ENCODE results near the gene BRINP3. TPM values are rescaled to one million over a fixed set of nuclear protein-coding genes. Genes with fewer than 3 reads are reported as not detected.

The BRINP3 gene
- total RNA-seq, 2 donors from 2014 or later: 6.8 to 8.0 TPM

GRCh38 chr1:190259424-190259823, 218.2 kb downstream of the BRINP3 start:
- H3K27ac ChIP-seq: no peak overlapping the region
- H3K4me3 ChIP-seq: no peak overlapping the region
- no peaks in the 10 kb centered on the region for H3K4me1 ChIP-seq
- DNase-seq (ENCODE audit: low spot score): no peak
- H3K36me3 ChIP-seq: no peaks in the 10 kb centered on the region
- no peaks in the 10 kb centered on the region for H3K9me3 ChIP-seq
- TF ChIP-seq, protein P1, sequence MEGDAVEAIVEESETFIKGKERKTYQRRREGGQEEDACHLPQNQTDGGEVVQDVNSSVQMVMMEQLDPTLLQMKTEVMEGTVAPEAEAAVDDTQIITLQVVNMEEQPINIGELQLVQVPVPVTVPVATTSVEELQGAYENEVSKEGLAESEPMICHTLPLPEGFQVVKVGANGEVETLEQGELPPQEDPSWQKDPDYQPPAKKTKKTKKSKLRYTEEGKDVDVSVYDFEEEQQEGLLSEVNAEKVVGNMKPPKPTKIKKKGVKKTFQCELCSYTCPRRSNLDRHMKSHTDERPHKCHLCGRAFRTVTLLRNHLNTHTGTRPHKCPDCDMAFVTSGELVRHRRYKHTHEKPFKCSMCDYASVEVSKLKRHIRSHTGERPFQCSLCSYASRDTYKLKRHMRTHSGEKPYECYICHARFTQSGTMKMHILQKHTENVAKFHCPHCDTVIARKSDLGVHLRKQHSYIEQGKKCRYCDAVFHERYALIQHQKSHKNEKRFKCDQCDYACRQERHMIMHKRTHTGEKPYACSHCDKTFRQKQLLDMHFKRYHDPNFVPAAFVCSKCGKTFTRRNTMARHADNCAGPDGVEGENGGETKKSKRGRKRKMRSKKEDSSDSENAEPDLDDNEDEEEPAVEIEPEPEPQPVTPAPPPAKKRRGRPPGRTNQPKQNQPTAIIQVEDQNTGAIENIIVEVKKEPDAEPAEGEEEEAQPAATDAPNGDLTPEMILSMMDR (IDR thresholded peaks at IDR 0.05): no peak
- H3K27me3 ChIP-seq: no peaks in the 10 kb centered on the region

- H3K9me3 ChIP-seq: no peaks in the 10 kb centered on the region
- no peak overlapping the region for H3K4me3 ChIP-seq
- H3K27me3 ChIP-seq: no peaks in the 10 kb centered on the region
- H3K27ac ChIP-seq: no peak overlapping the region
- TF ChIP-seq, protein P1 (IDR thresholded peaks at IDR 0.05): no peak
- no peaks in the 10 kb centered on the region for H3K4me1 ChIP-seq
- no peaks in the 10 kb centered on the region for H3K36me3 ChIP-seq
- no peak for DNase-seq (ENCODE audit: low spot score)
Measured at GRCh38 chr1:190258003-190258402, 219.7 kb downstream of the BRINP3 start.

DNA sequence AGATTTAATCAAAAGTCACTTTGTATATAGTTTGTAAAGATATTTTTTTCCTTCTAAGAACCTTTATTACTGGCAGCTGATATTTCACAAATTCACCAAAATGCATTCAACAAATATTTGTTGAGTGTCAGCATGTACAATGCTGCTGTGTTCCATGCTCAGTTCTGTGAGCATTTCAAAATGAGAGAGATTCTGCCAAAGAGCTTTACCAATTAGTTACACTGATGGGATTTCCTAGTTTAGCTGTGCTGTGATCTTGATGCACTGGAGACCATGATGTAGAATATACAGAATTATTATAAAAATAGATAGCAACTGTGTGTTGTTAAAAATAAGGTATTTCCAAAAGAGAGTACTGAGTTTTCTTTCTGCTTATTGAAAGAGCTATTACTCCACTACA, 225.6 kb downstream of the BRINP3 start:
- Histone ChIP-seq H3K27ac (no peak overlapping the region), H3K27me3 (no peaks in the 10 kb centered on the region), H3K36me3 (no peaks in the 10 kb centered on the region), H3K4me1 (no peaks in the 10 kb centered on the region), H3K4me3 (no peak overlapping the region), H3K9me3 (no peaks in the 10 kb centered on the region)
- TF ChIP-seq, protein P1 (IDR thresholded peaks at IDR 0.05): no peak
- DNase-seq (ENCODE audit: low spot score): no peak

- Histone ChIP-seq H3K27ac (no peak overlapping the region), H3K4me1 (no peaks in the 10 kb centered on the region), H3K36me3 (no peaks in the 10 kb centered on the region), H3K27me3 (no peaks in the 10 kb centered on the region), H3K9me3 (no peaks in the 10 kb centered on the region), H3K4me3 (no peak overlapping the region)
- DNase-seq (ENCODE audit: low spot score): no peak
- TF ChIP-seq, protein P1 (IDR thresholded peaks at IDR 0.05): no peak
Measured at GRCh38 chr1:190250368-190250767, 227.3 kb downstream of the BRINP3 start.

- Histone ChIP-seq H3K4me3 (no peak overlapping the region), H3K9me3 (no peaks in the 10 kb centered on the region), H3K27ac (no peak overlapping the region), H3K27me3 (no peaks in the 10 kb centered on the region), H3K4me1 (no peaks in the 10 kb centered on the region), H3K36me3 (no peaks in the 10 kb centered on the region)
- TF ChIP-seq, protein P1 (IDR thresholded peaks at IDR 0.05): no peak
- DNase-seq (ENCODE audit: low spot score): no peak
Measured at GRCh38 chr1:190244406-190244805, 233.3 kb downstream of the BRINP3 start.

DNA sequence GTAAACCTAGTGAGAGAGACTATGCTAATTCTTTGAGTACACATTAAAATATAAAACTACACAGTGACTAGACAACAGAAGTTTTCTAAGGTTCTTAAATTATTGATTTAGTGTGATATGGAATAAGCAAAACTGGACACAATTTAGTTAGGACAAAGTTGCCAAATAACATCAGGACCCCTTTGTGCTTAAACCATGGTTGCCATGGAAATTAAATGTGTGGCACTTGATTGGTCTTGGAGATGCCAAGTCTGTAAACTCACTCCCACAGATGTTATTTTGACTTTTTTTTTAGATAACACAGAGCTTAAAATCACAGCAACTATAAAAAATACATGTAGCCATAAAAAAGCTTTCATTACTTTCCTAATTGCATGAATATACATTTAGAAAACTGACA, 234.6 kb downstream of the BRINP3 start:
- no peaks in the 10 kb centered on the region for H3K27me3 ChIP-seq
- no peaks in the 10 kb centered on the region for H3K36me3 ChIP-seq
- TF ChIP-seq, protein P1 (IDR thresholded peaks at IDR 0.05): no peak
- H3K27ac ChIP-seq: no peak overlapping the region
- DNase-seq (ENCODE audit: low spot score): no peak
- no peaks in the 10 kb centered on the region for H3K4me1 ChIP-seq
- no peak overlapping the region for H3K4me3 ChIP-seq
- no peaks in the 10 kb centered on the region for H3K9me3 ChIP-seq
